Measurements from ENCODE around the gene PROKR1. TPM values are rescaled to one million over a fixed set of nuclear protein-coding genes. Genes with fewer than 3 reads are reported as not detected.

Gene PROKR1
- total and polyA plus RNA-seq, 2 donors (not counting 3 experiments of a cell fraction or from before 2014, with no cell fraction given): not detected

GRCh38 chr2:68605939-68606338 is 37.4 kb upstream of the PROKR1 start:
- H3K9me1 ChIP-seq (replicated peaks; ENCODE audit: control insufficient read depth, extremely low read depth, insufficient read depth, low read length): no peaks in the 10 kb centered on the region
- H3K27me3 ChIP-seq (ENCODE audit: control insufficient read depth in 2 of 2, insufficient read depth in 2 of 2, low read length in 2 of 2): peaks cover 1 to 24% of the 10 kb centered on the region in 2 experiments
- ChIA-PET POLR2A (no interaction called here), CTCF (interaction anchor here (1.2 to 1.6 kb wide), 2 partner anchors 11 to 103 kb away, joined by 5 read pairs; no protein-coding TSS in a partner anchor)
- no peaks in the 10 kb centered on the region for H3K4me1 ChIP-seq (ENCODE audit: control insufficient read depth, extremely low read depth, insufficient read depth, low read length)
- no peak for DNase-seq (ENCODE audit: low read depth, low spot score)
- dilution Hi-C loops (cut with MboI; ENCODE audit: extremely low pct_ligation_motif_present, low sequenced_read_pairs) (no loop called here), intact Hi-C loops (cut with micrococcal nuclease) (no loop called here)
- no peak overlapping the region for H3K27ac ChIP-seq (ENCODE audit: insufficient read depth, low read depth, low read length)
- no peak overlapping the region for H3K4me3 ChIP-seq (replicated peaks in 1 of 3; ENCODE audit: insufficient read depth in 1 of 3, low read depth in 1 of 3, low read length in 3 of 3)
- H2AFZ ChIP-seq (ENCODE audit: low read depth, low read length): no peak overlapping the region
- no peak for FAIRE-seq
- no peaks in the 10 kb centered on the region for H3K9me3 ChIP-seq (replicated peaks; ENCODE audit: control insufficient read depth, insufficient read depth, low read length)
- BruUV-seq (replicated peaks): no TSS peak
- no peaks in the 10 kb centered on the region for H3K79me2 ChIP-seq (ENCODE audit: control insufficient read depth, insufficient read depth, low read length)
- H3K9ac ChIP-seq (replicated peaks; ENCODE audit: extremely low read depth, insufficient read depth, low read length): no peak overlapping the region
- no peaks in the 10 kb centered on the region for H4K20me1 ChIP-seq (replicated peaks; ENCODE audit: control insufficient read depth, extremely low read depth, insufficient read depth, low read length)
- no peak overlapping the region for H3K4me2 ChIP-seq (ENCODE audit: insufficient read depth, low read length)
- no peak for TF ChIP-seq MYC (IDR thresholded peaks at IDR 0.05; ENCODE audit: low read depth, low read length)
- no peak for TF ChIP-seq JUN (IDR thresholded peaks at IDR 0.05; ENCODE audit: borderline replicate concordance, insufficient read depth, insufficient read length, low read depth)
- TF ChIP-seq POLR2A (IDR thresholded peaks at IDR 0.05; ENCODE audit: low read depth, low read length): no peak
- TF ChIP-seq EZH2 (IDR thresholded peaks at IDR 0.05; ENCODE audit: borderline replicate concordance, low read depth, low read length, severe bottlenecking): no peak
- TF ChIP-seq FOS (IDR thresholded peaks at IDR 0.05; ENCODE audit: borderline replicate concordance, insufficient read depth, low read length): no peak
- TF ChIP-seq, protein P1, sequence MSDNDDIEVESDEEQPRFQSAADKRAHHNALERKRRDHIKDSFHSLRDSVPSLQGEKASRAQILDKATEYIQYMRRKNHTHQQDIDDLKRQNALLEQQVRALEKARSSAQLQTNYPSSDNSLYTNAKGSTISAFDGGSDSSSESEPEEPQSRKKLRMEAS (IDR thresholded peaks at IDR 0.05; ENCODE audit: insufficient read depth, insufficient read length): no peak
- TF ChIP-seq POLR2AphosphoS5 (IDR thresholded peaks at IDR 0.05; ENCODE audit: insufficient read depth, low read depth, low read length): no peak
- no peak for TF ChIP-seq GATA2 (IDR thresholded peaks at IDR 0.05; ENCODE audit: insufficient read depth, insufficient read length, low read depth, low read length)
- TF ChIP-seq, protein P2, sequence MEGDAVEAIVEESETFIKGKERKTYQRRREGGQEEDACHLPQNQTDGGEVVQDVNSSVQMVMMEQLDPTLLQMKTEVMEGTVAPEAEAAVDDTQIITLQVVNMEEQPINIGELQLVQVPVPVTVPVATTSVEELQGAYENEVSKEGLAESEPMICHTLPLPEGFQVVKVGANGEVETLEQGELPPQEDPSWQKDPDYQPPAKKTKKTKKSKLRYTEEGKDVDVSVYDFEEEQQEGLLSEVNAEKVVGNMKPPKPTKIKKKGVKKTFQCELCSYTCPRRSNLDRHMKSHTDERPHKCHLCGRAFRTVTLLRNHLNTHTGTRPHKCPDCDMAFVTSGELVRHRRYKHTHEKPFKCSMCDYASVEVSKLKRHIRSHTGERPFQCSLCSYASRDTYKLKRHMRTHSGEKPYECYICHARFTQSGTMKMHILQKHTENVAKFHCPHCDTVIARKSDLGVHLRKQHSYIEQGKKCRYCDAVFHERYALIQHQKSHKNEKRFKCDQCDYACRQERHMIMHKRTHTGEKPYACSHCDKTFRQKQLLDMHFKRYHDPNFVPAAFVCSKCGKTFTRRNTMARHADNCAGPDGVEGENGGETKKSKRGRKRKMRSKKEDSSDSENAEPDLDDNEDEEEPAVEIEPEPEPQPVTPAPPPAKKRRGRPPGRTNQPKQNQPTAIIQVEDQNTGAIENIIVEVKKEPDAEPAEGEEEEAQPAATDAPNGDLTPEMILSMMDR (IDR thresholded peaks at IDR 0.05; ENCODE audit: extremely low read depth in 1 of 2, insufficient read depth in 1 of 2, low read depth in 1 of 2, low read length in 2 of 2): no peak
- no peaks in the 10 kb centered on the region for H3K36me3 ChIP-seq (ENCODE audit: control insufficient read depth in 2 of 2, extremely low read depth in 1 of 2, insufficient read depth in 2 of 2, low read length in 2 of 2)

All from endothelial cell of umbilical vein (primary cell).